ENCODE data around the gene DMKN. TPM values are rescaled to one million over a fixed set of nuclear protein-coding genes. Genes with fewer than 3 reads are reported as not detected.

Gene DMKN
- total RNA-seq, 6 donors from 2014 or later: 64.9 to 127 (median 101) TPM

- ATAC-seq (ENCODE audit: low FRiP score in 2 of 2) (peak; percentile 92 to 97), DNase-seq (peak; percentile 97 to 99)
- no peaks in the 10 kb centered on the region for H3K27me3 ChIP-seq
- no peaks in the 10 kb centered on the region for H3K9me3 ChIP-seq
- peak within 1 kb of the TSS; percentile 69 to 95 (median 81) for H3K4me3 ChIP-seq
- 0 to 2% methylated on average over 40 to 56 of the region's 85 CpGs for WGBS, 2 donors
- H3K36me3 ChIP-seq: peaks cover 0 to 8% (median 2%) of the 10 kb centered on the region in 4 donors
- peak within 1 kb of the TSS; percentile 77 to 90 (median 85) for H3K27ac ChIP-seq
- H3K4me1 ChIP-seq: peaks cover 18 to 28% (median 20%) of the 10 kb centered on the region in 4 donors
- TF ChIP-seq EP300 (IDR thresholded peaks at IDR 0.05) (no peak), POLR2AphosphoS5 (IDR thresholded peaks at IDR 0.05) (peak; percentile 67 to 82), POLR2A (IDR thresholded peaks at IDR 0.05) (peak in 3 of 4 donors; percentile 41 to 77 (median 42))
- TF ChIP-seq, protein P1, sequence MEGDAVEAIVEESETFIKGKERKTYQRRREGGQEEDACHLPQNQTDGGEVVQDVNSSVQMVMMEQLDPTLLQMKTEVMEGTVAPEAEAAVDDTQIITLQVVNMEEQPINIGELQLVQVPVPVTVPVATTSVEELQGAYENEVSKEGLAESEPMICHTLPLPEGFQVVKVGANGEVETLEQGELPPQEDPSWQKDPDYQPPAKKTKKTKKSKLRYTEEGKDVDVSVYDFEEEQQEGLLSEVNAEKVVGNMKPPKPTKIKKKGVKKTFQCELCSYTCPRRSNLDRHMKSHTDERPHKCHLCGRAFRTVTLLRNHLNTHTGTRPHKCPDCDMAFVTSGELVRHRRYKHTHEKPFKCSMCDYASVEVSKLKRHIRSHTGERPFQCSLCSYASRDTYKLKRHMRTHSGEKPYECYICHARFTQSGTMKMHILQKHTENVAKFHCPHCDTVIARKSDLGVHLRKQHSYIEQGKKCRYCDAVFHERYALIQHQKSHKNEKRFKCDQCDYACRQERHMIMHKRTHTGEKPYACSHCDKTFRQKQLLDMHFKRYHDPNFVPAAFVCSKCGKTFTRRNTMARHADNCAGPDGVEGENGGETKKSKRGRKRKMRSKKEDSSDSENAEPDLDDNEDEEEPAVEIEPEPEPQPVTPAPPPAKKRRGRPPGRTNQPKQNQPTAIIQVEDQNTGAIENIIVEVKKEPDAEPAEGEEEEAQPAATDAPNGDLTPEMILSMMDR (IDR thresholded peaks at IDR 0.05): peak in 2 of 6 experiments; percentile 24
Observed at GRCh38 chr19:35545001-35545854, 31.8 kb upstream of the DMKN start, which contains the start of gene TMEM147. Gene TMEM147, plus strand, starts transcription at chr19:35545626. Its CDS starts 114 bp downstream, at chr19:35545740.

- Histone ChIP-seq H3K36me3 (peaks cover 0 to 8% (median 2%) of the 10 kb centered on the region in 4 donors), H3K4me1 (peaks cover 18 to 28% (median 20%) of the 10 kb centered on the region in 4 donors), H3K27ac (peak overlapping the region in 2 of 4 donors; percentile 77 to 87), H3K4me3 (peak overlapping the region; percentile 69 to 95 (median 81)), H3K27me3 (no peaks in the 10 kb centered on the region), H3K9me3 (no peaks in the 10 kb centered on the region)
- TF ChIP-seq, protein P1 (IDR thresholded peaks at IDR 0.05): no peak
- TF ChIP-seq POLR2A (IDR thresholded peaks at IDR 0.05) (no peak), EP300 (IDR thresholded peaks at IDR 0.05) (no peak), POLR2AphosphoS5 (IDR thresholded peaks at IDR 0.05) (no peak)
- no peak for ATAC-seq (ENCODE audit: low FRiP score in 2 of 2)
- no peak for DNase-seq
- WGBS, 2 donors: 83 to 89% methylated on average over 3 of the region's 3 CpGs
Observed at GRCh38 chr19:35544110-35544802, 30.8 kb upstream of the DMKN start.

- H3K27me3 ChIP-seq: no peaks in the 10 kb centered on the region
- H3K27ac ChIP-seq: no peak overlapping the region
- H3K9me3 ChIP-seq: no peaks in the 10 kb centered on the region
- peak overlapping the region in 1 of 4 donors; percentile 81 for H3K4me3 ChIP-seq
- ATAC-seq (ENCODE audit: low FRiP score in 2 of 2) (no peak), DNase-seq (no peak)
- H3K36me3 ChIP-seq: peaks cover 0 to 8% (median 2%) of the 10 kb centered on the region in 4 donors
- WGBS, 2 donors: 96 to 100% methylated on average over 8 to 15 of the region's 15 CpGs
- TF ChIP-seq EP300 (IDR thresholded peaks at IDR 0.05): no peak
- TF ChIP-seq, protein P1 (IDR thresholded peaks at IDR 0.05): no peak
- no peak for TF ChIP-seq POLR2AphosphoS5 (IDR thresholded peaks at IDR 0.05)
- no peak for TF ChIP-seq POLR2A (IDR thresholded peaks at IDR 0.05)
- peaks cover 18 to 28% (median 20%) of the 10 kb centered on the region in 4 donors for H3K4me1 ChIP-seq
Observed at GRCh38 chr19:35543280-35544109, 30.0 kb upstream of the DMKN start.

DNA sequence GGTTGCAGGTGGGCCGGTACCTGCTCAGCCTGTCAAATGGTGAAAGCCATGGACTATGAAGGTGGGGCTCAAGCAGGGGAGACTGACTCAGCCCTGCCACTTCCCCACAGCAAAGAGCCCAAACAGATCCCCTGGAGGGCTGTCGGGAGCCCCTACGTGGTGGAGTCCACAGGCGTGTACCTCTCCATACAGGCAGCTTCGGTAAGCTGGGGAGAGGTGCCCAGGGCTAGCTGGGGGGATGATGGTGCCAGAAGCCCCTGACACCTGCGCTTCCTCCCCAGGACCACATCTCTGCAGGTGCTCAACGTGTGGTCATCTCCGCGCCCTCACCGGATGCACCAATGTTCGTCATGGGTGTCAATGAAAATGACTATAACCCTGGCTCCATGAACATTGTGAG, 28.8 kb upstream of the DMKN start:
- Histone ChIP-seq H3K9me3 (no peaks in the 10 kb centered on the region), H3K36me3 (peaks cover 0 to 5% (median 0%) of the 10 kb centered on the region in 4 donors), H3K27me3 (no peaks in the 10 kb centered on the region), H3K4me3 (no peak overlapping the region), H3K4me1 (peaks cover 18 to 26% (median 20%) of the 10 kb centered on the region in 4 donors), H3K27ac (no peak overlapping the region)
- ATAC-seq (ENCODE audit: low FRiP score in 2 of 2): no peak
- TF ChIP-seq, protein P1 (IDR thresholded peaks at IDR 0.05): no peak
- TF ChIP-seq POLR2AphosphoS5 (IDR thresholded peaks at IDR 0.05): no peak
- no peak for TF ChIP-seq EP300 (IDR thresholded peaks at IDR 0.05)
- no peak for TF ChIP-seq POLR2A (IDR thresholded peaks at IDR 0.05)
- WGBS, 2 donors: 97 to 98% methylated on average over 11 of the region's 11 CpGs
- DNase-seq: no peak
